K562 (cell line): ENCODE results near the gene PRSS53. TPM values are rescaled to one million over a fixed set of nuclear protein-coding genes. Genes with fewer than 3 reads are reported as not detected.

Source experiments
- CBX8 ChIP-seq: fragments of 200-600 bp; sonication (generic); IDR thresholded peaks from 2 replicates; pipeline ENCODE4 v1.6.1; 2012; ENCODE audit warnings: borderline replicate concordance, mixed run types, low read depth, mild to moderate bottlenecking, moderate library complexity, mixed read lengths, low read length, control low read depth, inconsistent platforms; ENCODE audit not compliant: poor library complexity, severe bottlenecking; ENCODE audit errors: extremely low read depth
- GATA2 ChIP-seq: sonication (generic); formaldehyde crosslinking; IDR thresholded peaks from 2 replicates; pipeline ENCODE4 v1.4.0; 2020; ENCODE audit warnings: mild to moderate bottlenecking, missing genetic modification reagents
- GTF2F1 ChIP-seq: IDR thresholded peaks from 2 replicates; pipeline ENCODE4 v1.6.1; 2011; ENCODE audit warnings: low read depth, low read length, improper control_type of control experiment
- JUND ChIP-seq, 2 experiments: IDR thresholded peaks; 2 replicates in 1 of 2; 3 replicates in 1 of 2; pipeline ENCODE4 v1.6.1; 2011; ENCODE audit warnings: borderline replicate concordance in 2 of 2, low read depth in 2 of 2, low read length in 2 of 2, improper control_type of control experiment in 1 of 2, missing biosample characterization in 1 of 2, missing genetic modification characterization in 1 of 2, missing genetic modification reagents in 1 of 2
- NFXL1 ChIP-seq: fragments of 450-650 bp; formaldehyde crosslinking; IDR thresholded peaks from 2 replicates; pipeline ENCODE4 v1.4.0; 2021; ENCODE audit warnings: mild to moderate bottlenecking
- RBBP5 ChIP-seq: fragments of 200-600 bp; sonication (generic); IDR thresholded peaks from 2 replicates; pipeline ENCODE4 v1.6.1; 2012; ENCODE audit warnings: borderline replicate concordance, mild to moderate bottlenecking, low read length, control low read depth, inconsistent platforms; ENCODE audit not compliant: insufficient read depth, poor library complexity, severe bottlenecking
- ZNF77 ChIP-seq: fragments of 250-450 bp; sonication (Bioruptor Pico); IDR thresholded peaks from 2 replicates; pipeline ENCODE4 v1.5.0; 2020
- ZNF778 ChIP-seq: fragments of 450-650 bp; formaldehyde crosslinking; IDR thresholded peaks from 2 replicates; pipeline ENCODE4 v1.4.0; 2020; ENCODE audit warnings: mild to moderate bottlenecking, moderate library complexity
- polyA plus RNA-seq, 8 experiments: library from polyadenylated mRNA; depleted of rRNA in 4 of 8; stranded (reverse) in 5 of 8; unstranded in 3 of 8; fragments of >200 nt; fragmentation: Nextera tagmentation in 2 of 8; fragmentation: Illumina TruSeq in 1 of 8; extraction: Ambion mirVana in 2 of 8; extraction: Trizol in 1 of 8; gene quantifications; 2 replicates each; pipeline versions ENCODE4 v1.2.1 to v1.2.3, GENCODE V29; 2011 to 2014; ENCODE audit warnings: inconsistent platforms in 1 of 8, missing spikeins in 1 of 8
- total RNA-seq, 7 experiments: library from RNA; depleted of rRNA in 6 of 7; stranded (reverse); fragments of >200 nt in 6 of 7; fragmentation: Illumina TruSeq in 2 of 7; extraction: Trizol in 2 of 7; gene quantifications; 2 replicates each; pipeline versions ENCODE4 v1.2.1 to v1.2.3, GENCODE V29; 2011 to 2021; ENCODE audit warnings: low replicate concordance in 1 of 7
- TF ChIP-seq, protein P1 (sequence below): fragments of 250-450 bp; sonication (Bioruptor Pico); IDR thresholded peaks from 2 replicates; pipeline ENCODE4 v1.5.0; 2022; ENCODE audit warnings: mild to moderate bottlenecking
- TF ChIP-seq, protein P2 (sequence below): fragments of 450-650 bp; formaldehyde crosslinking; IDR thresholded peaks from 2 replicates; pipeline ENCODE4 v1.4.0; 2020; ENCODE audit warnings: mild to moderate bottlenecking, mixed read lengths
- TF ChIP-seq, protein P3 (sequence below), 2 experiments: fragments of 250-450 bp in 1 of 2; fragments of 450-650 bp in 1 of 2; sonication (Bioruptor Pico) in 1 of 2; IDR thresholded peaks; 2 replicates each; pipeline versions ENCODE4 v1.6.1 to v1.8.0; 2016 to 2021; ENCODE audit warnings: mild to moderate bottlenecking in 2 of 2, moderate library complexity in 2 of 2, missing compliant biosample characterization in 1 of 2, missing genetic modification characterization in 1 of 2
- TF ChIP-seq, protein P4 (sequence below): fragments of 450-650 bp; IDR thresholded peaks from 2 replicates; pipeline ENCODE4 v1.6.1; 2016; ENCODE audit warnings: low read depth, mild to moderate bottlenecking, moderate library complexity
- TF ChIP-seq, protein P5 (sequence below): sonication (generic); formaldehyde crosslinking; IDR thresholded peaks from 2 replicates; pipeline ENCODE4 v1.8.0; 2023; ENCODE audit warnings: missing genetic modification reagents, mild to moderate bottlenecking, borderline replicate concordance

The PRSS53 gene
- total and polyA plus RNA-seq, 9 of the 15 experiments (the other 6 are each of a cell fraction or from before 2014, with no cell fraction given), result 0.40 to 1.9 (median 0.78) TPM; not detected in 2

DNA sequence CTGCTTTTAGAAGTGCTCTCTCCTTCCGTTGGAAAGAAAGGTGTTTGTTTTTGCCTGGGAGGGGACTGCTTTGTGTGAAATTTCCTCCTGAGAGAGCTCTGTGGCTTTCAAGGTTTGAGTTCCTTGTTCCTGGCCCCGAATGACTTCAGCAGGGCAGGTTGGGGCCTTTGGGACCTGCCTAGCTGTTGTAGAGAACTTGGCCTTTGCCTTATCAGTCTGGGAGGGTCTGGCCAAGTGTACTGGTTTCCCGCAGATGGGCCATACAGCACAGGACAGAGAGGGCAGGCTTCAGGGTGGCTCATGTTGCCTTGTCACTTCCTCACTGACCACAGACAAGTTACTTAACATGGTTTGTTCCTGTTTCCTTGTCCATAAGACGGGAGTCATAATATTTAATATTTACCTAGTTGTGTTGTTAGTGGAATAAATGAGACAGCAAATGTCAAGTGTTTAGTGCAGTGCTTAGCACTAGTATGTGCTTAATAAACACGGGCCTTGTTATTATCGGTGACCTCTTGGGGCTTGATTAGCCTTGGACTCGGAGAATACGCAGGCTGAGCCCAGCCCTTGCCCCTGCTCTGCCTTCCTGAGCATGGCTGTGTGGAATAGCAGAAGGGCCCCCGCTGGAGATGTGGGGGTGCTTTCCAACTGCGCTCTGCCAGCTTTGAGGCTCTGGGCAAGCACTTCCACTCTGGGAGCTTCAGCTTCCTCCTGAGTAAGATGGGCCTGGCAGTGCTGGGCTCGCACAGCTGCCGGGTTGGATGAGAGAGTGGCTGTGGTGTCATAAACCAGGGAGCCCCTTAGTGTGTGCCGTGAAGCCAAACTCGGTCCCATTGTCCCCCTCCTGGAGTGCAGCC is 40.2 kb upstream of the PRSS53 start (continued):
- TF ChIP-seq, protein P1, sequence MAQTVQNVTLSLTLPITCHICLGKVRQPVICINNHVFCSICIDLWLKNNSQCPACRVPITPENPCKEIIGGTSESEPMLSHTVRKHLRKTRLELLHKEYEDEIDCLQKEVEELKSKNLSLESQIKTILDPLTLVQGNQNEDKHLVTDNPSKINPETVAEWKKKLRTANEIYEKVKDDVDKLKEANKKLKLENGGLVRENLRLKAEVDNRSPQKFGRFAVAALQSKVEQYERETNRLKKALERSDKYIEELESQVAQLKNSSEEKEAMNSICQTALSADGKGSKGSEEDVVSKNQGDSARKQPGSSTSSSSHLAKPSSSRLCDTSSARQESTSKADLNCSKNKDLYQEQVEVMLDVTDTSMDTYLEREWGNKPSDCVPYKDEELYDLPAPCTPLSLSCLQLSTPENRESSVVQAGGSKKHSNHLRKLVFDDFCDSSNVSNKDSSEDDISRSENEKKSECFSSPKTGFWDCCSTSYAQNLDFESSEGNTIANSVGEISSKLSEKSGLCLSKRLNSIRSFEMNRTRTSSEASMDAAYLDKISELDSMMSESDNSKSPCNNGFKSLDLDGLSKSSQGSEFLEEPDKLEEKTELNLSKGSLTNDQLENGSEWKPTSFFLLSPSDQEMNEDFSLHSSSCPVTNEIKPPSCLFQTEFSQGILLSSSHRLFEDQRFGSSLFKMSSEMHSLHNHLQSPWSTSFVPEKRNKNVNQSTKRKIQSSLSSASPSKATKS (CRISPR knock-in tag), result no peak
- no peak for TF ChIP-seq RBBP5
- no peak for TF ChIP-seq GTF2F1
- TF ChIP-seq, protein P2, sequence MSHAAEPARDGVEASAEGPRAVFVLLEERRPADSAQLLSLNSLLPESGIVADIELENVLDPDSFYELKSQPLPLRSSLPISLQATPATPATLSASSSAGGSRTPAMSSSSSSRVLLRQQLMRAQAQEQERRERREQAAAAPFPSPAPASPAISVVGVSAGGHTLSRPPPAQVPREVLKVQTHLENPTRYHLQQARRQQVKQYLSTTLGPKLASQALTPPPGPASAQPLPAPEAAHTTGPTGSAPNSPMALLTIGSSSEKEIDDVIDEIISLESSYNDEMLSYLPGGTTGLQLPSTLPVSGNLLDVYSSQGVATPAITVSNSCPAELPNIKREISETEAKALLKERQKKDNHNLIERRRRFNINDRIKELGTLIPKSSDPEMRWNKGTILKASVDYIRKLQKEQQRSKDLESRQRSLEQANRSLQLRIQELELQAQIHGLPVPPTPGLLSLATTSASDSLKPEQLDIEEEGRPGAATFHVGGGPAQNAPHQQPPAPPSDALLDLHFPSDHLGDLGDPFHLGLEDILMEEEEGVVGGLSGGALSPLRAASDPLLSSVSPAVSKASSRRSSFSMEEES, result no peak
- TF ChIP-seq JUND (IDR thresholded peaks at IDR 0.05; ENCODE audit: borderline replicate concordance, low read depth, low read length), result peak; percentile 45; the same call in 1 of the 2 replicates
- peak; percentile 63; the same call in 1 of the 3 replicates for TF ChIP-seq JUND (tag; IDR thresholded peaks at IDR 0.05; ENCODE audit: borderline replicate concordance, low read depth, low read length)
- TF ChIP-seq, protein P3, sequence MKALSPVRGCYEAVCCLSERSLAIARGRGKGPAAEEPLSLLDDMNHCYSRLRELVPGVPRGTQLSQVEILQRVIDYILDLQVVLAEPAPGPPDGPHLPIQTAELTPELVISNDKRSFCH (CRISPR knock-in tag; IDR thresholded peaks at IDR 0.05), result no peak
- TF ChIP-seq, protein P3 (tag; IDR thresholded peaks at IDR 0.05), result peak; percentile 88; the same call in 1 of the 2 replicates
- TF ChIP-seq, protein P4, sequence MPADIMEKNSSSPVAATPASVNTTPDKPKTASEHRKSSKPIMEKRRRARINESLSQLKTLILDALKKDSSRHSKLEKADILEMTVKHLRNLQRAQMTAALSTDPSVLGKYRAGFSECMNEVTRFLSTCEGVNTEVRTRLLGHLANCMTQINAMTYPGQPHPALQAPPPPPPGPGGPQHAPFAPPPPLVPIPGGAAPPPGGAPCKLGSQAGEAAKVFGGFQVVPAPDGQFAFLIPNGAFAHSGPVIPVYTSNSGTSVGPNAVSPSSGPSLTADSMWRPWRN, result no peak
- peak; percentile 77 for TF ChIP-seq GATA2 (CRISPR knock-in tag)
- TF ChIP-seq CBX8, result no peak
- no peak for TF ChIP-seq NFXL1 (CRISPR knock-in tag)
- TF ChIP-seq, protein P5, sequence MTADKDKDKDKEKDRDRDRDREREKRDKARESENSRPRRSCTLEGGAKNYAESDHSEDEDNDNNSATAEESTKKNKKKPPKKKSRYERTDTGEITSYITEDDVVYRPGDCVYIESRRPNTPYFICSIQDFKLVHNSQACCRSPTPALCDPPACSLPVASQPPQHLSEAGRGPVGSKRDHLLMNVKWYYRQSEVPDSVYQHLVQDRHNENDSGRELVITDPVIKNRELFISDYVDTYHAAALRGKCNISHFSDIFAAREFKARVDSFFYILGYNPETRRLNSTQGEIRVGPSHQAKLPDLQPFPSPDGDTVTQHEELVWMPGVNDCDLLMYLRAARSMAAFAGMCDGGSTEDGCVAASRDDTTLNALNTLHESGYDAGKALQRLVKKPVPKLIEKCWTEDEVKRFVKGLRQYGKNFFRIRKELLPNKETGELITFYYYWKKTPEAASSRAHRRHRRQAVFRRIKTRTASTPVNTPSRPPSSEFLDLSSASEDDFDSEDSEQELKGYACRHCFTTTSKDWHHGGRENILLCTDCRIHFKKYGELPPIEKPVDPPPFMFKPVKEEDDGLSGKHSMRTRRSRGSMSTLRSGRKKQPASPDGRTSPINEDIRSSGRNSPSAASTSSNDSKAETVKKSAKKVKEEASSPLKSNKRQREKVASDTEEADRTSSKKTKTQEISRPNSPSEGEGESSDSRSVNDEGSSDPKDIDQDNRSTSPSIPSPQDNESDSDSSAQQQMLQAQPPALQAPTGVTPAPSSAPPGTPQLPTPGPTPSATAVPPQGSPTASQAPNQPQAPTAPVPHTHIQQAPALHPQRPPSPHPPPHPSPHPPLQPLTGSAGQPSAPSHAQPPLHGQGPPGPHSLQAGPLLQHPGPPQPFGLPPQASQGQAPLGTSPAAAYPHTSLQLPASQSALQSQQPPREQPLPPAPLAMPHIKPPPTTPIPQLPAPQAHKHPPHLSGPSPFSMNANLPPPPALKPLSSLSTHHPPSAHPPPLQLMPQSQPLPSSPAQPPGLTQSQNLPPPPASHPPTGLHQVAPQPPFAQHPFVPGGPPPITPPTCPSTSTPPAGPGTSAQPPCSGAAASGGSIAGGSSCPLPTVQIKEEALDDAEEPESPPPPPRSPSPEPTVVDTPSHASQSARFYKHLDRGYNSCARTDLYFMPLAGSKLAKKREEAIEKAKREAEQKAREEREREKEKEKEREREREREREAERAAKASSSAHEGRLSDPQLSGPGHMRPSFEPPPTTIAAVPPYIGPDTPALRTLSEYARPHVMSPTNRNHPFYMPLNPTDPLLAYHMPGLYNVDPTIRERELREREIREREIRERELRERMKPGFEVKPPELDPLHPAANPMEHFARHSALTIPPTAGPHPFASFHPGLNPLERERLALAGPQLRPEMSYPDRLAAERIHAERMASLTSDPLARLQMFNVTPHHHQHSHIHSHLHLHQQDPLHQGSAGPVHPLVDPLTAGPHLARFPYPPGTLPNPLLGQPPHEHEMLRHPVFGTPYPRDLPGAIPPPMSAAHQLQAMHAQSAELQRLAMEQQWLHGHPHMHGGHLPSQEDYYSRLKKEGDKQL (CRISPR knock-in tag), result no peak
- TF ChIP-seq ZNF778, result no peak
- TF ChIP-seq ZNF77 (CRISPR knock-in tag), result no peak
